GM12878 (cell line): ENCODE results near the gene HABP2. TPM values are rescaled to one million over a fixed set of nuclear protein-coding genes. Genes with fewer than 3 reads are reported as not detected.

Source experiments
- ATAC-seq: fragments of 200-7000 bp; cut with Tn5 transposase; 3 replicates; pipeline ENCODE4 v1.9.1; 2020; ENCODE audit warnings: mild to moderate bottlenecking, moderate library complexity
- BruUV-seq: library from RNA; stranded (reverse); fragments of 400-500 nt; replicated peaks from 2 replicates; lab custom pipeline; 2021; lab: Mats Ljungman, UMichigan
- CTCF ChIA-PET: fragments of 300-600 bp; sonication (Branson Sonifier 250); formaldehyde crosslinking; extraction: SDS; loops from one replicate; lab custom pipeline; 2021; ENCODE audit warnings: inconsistent platforms; lab: Yijun Ruan, JAX
- POLR2A ChIA-PET: fragments of 350-600 bp; formaldehyde crosslinking; extraction: SDS; loops from one replicate; lab custom pipeline; 2021; ENCODE audit warnings: inconsistent platforms; lab: Charles Lee
- RAD21 ChIA-PET: fragments of 300-600 bp; sonication (Branson Sonifier 250); formaldehyde crosslinking; loops from one replicate; lab custom pipeline; 2023; ENCODE audit warnings: antibody characterized with exemption; ENCODE audit not compliant: unreplicated experiment; lab: Charles Lee
- SMC1A ChIA-PET: fragments of 300-600 bp; sonication (Branson Sonifier 250); formaldehyde crosslinking; loops from one replicate; lab custom pipeline; 2023; ENCODE audit not compliant: unreplicated experiment, uncharacterized antibody; lab: Charles Lee
- DNase-seq: peaks from one replicate; pipeline ENCODE4 v3.0.0-alpha.2; 2011; ENCODE audit warnings: low read depth, low spot score
- FAIRE-seq: peaks from 3 replicates; lab custom pipeline; 2011; peaks lifted over from hg19 to GRCh38; lab: Jason Lieb, UNC
- H2AFZ ChIP-seq: 2 replicates; pipeline ENCODE4 v1.6.0; 2011; ENCODE audit warnings: low read depth, low read length, control low read depth; ENCODE audit not compliant: control insufficient read depth
- H3K27ac ChIP-seq: 2 replicates; pipeline ENCODE4 v1.5.1; 2011; ENCODE audit warnings: control low read depth; ENCODE audit not compliant: control insufficient read depth, insufficient read depth
- H3K27me3 ChIP-seq, 2 experiments: replicated peaks in 1 of 2; 2 replicates each; pipeline versions ENCODE4 v1.6.0 to v1.6.1; 2011; ENCODE audit warnings: low read length in 1 of 2; ENCODE audit not compliant: control insufficient read depth in 2 of 2, insufficient read depth in 2 of 2
- H3K36me3 ChIP-seq, 2 experiments: 2 replicates each; pipeline ENCODE4 v1.5.1; 2011; ENCODE audit warnings: low read length in 1 of 2; ENCODE audit not compliant: control insufficient read depth in 2 of 2, insufficient read depth in 2 of 2
- H3K4me1 ChIP-seq: 2 replicates; pipeline ENCODE4 v1.6.1; 2011; ENCODE audit warnings: mild to moderate bottlenecking, low read length, moderate library complexity, mixed read lengths; ENCODE audit not compliant: control insufficient read depth, insufficient read depth
- H3K4me2 ChIP-seq: 2 replicates; pipeline ENCODE4 v1.6.0; 2011; ENCODE audit warnings: control low read depth; ENCODE audit not compliant: control insufficient read depth, insufficient read depth
- H3K4me3 ChIP-seq: fragments of 200-600 bp; sonication (generic); 2 replicates; pipeline ENCODE4 v1.5.1; 2016
- H3K79me2 ChIP-seq: 2 replicates; pipeline ENCODE4 v1.6.0; 2011; ENCODE audit warnings: low read length; ENCODE audit not compliant: control insufficient read depth, insufficient read depth
- H3K9ac ChIP-seq: 2 replicates; pipeline ENCODE4 v1.8.0; 2011; ENCODE audit warnings: low read length, control low read depth, mixed read lengths; ENCODE audit not compliant: control insufficient read depth, insufficient read depth
- H3K9me3 ChIP-seq: replicated peaks from 3 replicates; pipeline ENCODE4 v1.5.1; 2011; ENCODE audit warnings: mild to moderate bottlenecking, low read length; ENCODE audit not compliant: control insufficient read depth, insufficient read depth
- H4K20me1 ChIP-seq: 2 replicates; pipeline ENCODE4 v1.6.0; 2011; ENCODE audit not compliant: control insufficient read depth, insufficient read depth
- BMI1 ChIP-seq: fragments of 450-650 bp; IDR thresholded peaks from 2 replicates; pipeline ENCODE4 v1.6.1; 2016; ENCODE audit warnings: mild to moderate bottlenecking, moderate library complexity, borderline replicate concordance
- GATAD2B ChIP-seq: fragments of 450-650 bp; conservative IDR thresholded peaks from 2 replicates; pipeline ENCODE4 v1.6.1; 2017; ENCODE audit warnings: low read depth, mild to moderate bottlenecking, moderate library complexity
- TCF7 ChIP-seq: IDR thresholded peaks from 2 replicates; pipeline ENCODE4 v1.6.1; 2014; ENCODE audit warnings: antibody characterized with exemption, borderline replicate concordance
- ZNF592 ChIP-seq: fragments of 450-650 bp; IDR thresholded peaks from 2 replicates; pipeline ENCODE4 v1.6.1; 2017; ENCODE audit warnings: mild to moderate bottlenecking, moderate library complexity
- ZNF687 ChIP-seq: fragments of 450-650 bp; IDR thresholded peaks from 2 replicates; pipeline ENCODE4 v1.6.1; 2017; ENCODE audit warnings: mild to moderate bottlenecking, moderate library complexity
- WGBS: methylation state at CpG from one replicate; pipeline ENCODE4 v1.1.6; 2016; ENCODE audit warnings: low lambda C conversion rate; ENCODE audit not compliant: insufficient replicate concordance, insufficient coverage; ENCODE audit errors: missing lambda C conversion rate; 5-methylcytosine and 5-hydroxymethylcytosine counted together
- in situ Hi-C: fragments of 300-500 bp; cut with MboI; formaldehyde crosslinking; loops from 9 replicates; pipeline ENCODE4 v1.14.3; 2018; ENCODE audit warnings: mixed read lengths
- intact Hi-C: fragments of 100-400 bp; cut with micrococcal nuclease; formaldehyde crosslinking; loops from one replicate; pipeline ENCODE4 v1.14.2; 2022; ENCODE audit not compliant: unreplicated experiment
- polyA plus RNA-seq, 11 experiments: library from polyadenylated mRNA; depleted of rRNA in 4 of 11; unstranded in 6 of 11; stranded (reverse) in 5 of 11; fragments of >200 nt; fragmentation: Nextera tagmentation in 4 of 11; fragmentation: Illumina TruSeq in 1 of 11; extraction: Ambion mirVana in 4 of 11; extraction: Trizol in 1 of 11; gene quantifications; 1 replicate in 1 of 11; 2 replicates in 10 of 11; pipeline versions ENCODE4 v1.2.1 to v1.2.3, GENCODE V29; 2011 to 2016; ENCODE audit warnings: inconsistent platforms in 2 of 11, missing spikeins in 2 of 11, low read depth in 1 of 11
- total RNA-seq, 4 experiments: library from RNA; depleted of rRNA in 3 of 4; stranded (reverse); fragments of >200 nt in 3 of 4; fragmentation: Illumina TruSeq in 1 of 4; extraction: Trizol in 1 of 4; gene quantifications; 2 replicates each; pipeline versions ENCODE4 v1.2.1 to v1.2.3, GENCODE V29; 2013 to 2021

Gene HABP2
- total and polyA plus RNA-seq, 10 of the 15 experiments (the other 5 are each of a cell fraction or from before 2014, with no cell fraction given) = 0.13 TPM; not detected in 9

- RAD21 ChIA-PET = no interaction called here
- DNase-seq (no peak), ATAC-seq (no peak), FAIRE-seq (no peak)
- no peaks in the 10 kb centered on the region for H3K79me2 ChIP-seq
- no TSS peak for BruUV-seq
- POLR2A ChIA-PET = no interaction called here
- 40% methylated on average over 5 of the region's 5 CpGs for WGBS
- H3K9ac ChIP-seq = no peak overlapping the region
- H3K4me1 ChIP-seq = no peaks in the 10 kb centered on the region; the same call in 1 of the 2 replicates
- intact Hi-C loops = no loop called here
- no peaks in the 10 kb centered on the region; the same call in 2 of the 3 replicates for H3K9me3 ChIP-seq
- H3K27ac ChIP-seq = no peak overlapping the region
- CTCF ChIA-PET = interaction anchor here (1.1 kb wide), 1 partner anchor 26 kb away, joined by 4 read pairs; no protein-coding TSS in a partner anchor
- in situ Hi-C loops = no loop called here
- H3K4me2 ChIP-seq = no peak overlapping the region
- no peak overlapping the region for H3K4me3 ChIP-seq
- H2AFZ ChIP-seq = no peak overlapping the region
- SMC1A ChIA-PET = no interaction called here
- H3K27me3 ChIP-seq = peaks cover 0 to 7% of the 10 kb centered on the region in 2 experiments; a peak in 3 of 4 replicates
- TF ChIP-seq BMI1 (no peak), GATAD2B (no peak), TCF7 (no peak), ZNF592 (no peak), ZNF687 (no peak)
- H4K20me1 ChIP-seq = no peaks in the 10 kb centered on the region
- H3K36me3 ChIP-seq = no peaks in the 10 kb centered on the region
These were observed 1.4 kb downstream of the HABP2 start for GRCh38 chr10:113554214-113554613.
